SK-N-DZ (cell line): ENCODE results near the gene PIP4K2A.

Source experiments
- DNase-seq: peaks from one replicate; pipeline ENCODE4 v3.0.0-alpha.2; 2015; ENCODE audit warnings: low spot score

The PIP4K2A gene

DNA sequence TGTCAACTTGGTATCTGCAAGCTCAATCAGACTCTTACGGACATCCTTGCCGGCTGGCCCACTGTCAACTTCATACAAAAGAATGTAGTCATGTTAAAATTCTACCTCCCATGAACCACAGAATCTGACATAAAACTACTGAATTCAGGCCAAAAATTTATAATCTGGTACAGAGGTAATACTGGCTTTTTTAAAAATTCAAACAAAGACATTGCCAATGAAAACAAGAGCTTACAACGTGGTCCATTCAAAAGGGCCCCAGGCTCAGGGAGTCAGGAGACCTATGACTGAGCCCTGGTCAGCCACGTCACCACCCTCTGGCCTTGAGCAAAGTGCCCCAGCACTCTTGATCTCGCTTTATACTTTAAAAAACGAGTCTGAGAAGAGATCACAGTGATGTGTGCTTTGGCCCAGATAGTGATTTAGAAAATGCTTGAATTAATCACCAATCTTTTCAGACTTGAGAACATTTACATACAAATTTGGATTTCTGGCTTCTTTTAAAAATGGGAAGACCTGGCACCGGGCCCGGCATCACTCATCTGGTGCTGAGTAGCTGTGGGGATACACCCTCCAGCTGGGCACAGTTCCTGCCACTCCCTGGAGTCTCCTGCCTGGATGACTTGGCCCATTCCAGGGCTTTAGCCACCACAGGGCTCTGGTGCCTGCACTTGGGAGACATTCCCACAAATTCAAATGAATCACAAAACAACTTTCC, 94.1 kb downstream of the PIP4K2A start:
- no peak for DNase-seq

DNA sequence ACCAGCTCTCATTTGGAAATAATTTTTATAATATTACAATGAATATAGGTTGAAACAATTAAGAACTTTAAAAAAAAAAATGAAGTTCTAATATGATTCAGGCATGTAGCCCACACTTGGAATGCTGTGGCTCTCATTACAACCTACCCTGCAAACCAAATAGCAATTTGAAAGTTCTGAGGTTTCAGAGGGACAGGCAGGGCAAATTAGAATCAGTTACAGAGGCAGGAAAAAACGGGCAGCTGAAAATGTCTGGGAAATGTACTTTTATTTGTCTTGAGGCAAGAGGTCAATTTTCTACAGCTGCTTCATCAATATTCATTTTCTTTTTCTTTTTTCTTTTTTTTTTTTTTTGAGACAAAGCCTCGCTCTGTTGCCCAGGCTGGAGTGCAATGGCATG, 95.3 kb downstream of the PIP4K2A start:
- DNase-seq, result no peak

DNA sequence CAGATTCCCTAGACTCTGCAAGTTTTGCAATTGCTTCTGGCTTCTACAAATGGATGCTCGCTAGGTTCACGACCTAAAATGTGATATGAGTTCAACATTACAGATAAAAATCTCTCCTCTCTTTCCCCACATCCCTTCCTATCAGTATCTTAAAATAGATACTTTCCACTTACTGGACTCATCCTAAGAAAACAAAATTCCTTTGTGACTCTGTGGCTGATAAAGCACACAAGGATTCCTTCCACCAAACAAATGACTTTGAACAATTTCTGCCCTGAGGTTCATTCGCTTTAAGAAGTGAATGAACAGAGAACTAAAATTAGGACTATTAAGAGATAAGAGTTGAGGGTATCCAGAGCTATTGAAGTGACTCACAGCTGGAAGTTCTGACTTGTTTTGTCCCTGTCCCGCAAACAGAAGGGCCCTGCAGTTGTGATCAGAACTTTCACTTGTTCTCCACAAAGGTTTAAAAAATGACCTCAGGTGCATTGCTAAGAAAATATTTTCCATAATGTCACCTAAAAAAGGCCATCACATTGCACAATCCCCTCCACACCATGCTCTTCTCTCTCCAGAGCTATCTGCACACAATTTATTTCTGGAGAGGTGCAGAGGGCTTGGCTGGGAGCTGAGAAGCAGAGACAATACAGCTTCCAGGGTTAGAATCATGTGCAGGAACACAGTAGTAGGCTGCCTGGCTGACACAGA, 96.1 kb downstream of the PIP4K2A start:
- DNase-seq, result peak; percentile 40

DNA sequence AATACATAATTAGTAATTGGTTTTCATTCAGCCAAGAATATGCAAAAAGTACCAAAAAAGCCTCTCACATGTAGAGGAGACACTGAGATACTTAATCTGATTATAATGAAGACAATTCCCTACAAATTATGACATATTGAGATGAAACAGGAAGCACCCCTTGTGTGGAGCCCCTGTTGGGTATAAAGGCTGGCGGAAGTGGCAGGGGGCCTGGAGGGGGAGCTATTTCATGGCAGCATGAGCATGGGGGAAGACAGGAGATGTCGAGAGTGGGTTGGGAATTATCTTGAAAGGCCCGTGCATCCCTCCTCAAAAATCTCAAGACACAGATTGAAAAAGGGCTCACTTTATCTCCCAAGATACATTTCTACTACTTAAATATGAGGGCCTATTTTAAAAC, 96.9 kb downstream of the PIP4K2A start:
- peak; percentile 25 for DNase-seq

DNA sequence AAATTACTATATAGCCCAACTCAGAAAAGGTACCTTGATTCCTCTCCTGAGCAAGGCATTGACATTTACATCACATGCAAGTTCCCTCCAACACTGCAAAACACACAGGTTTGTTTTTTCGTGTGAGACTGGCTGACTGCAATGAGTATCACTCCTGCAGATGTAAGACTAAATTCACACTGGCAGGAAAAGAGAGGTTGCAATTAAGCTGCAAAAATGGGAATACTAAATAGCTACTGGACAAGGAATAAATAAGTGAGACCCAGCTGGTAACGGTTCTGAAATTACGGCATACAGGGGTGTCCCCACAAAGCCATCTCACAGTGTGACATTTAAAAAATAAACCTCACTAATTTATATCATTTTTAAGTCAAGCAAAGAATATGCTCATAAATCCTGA, 97.3 kb downstream of the PIP4K2A start:
- DNase-seq, result no peak

DNA sequence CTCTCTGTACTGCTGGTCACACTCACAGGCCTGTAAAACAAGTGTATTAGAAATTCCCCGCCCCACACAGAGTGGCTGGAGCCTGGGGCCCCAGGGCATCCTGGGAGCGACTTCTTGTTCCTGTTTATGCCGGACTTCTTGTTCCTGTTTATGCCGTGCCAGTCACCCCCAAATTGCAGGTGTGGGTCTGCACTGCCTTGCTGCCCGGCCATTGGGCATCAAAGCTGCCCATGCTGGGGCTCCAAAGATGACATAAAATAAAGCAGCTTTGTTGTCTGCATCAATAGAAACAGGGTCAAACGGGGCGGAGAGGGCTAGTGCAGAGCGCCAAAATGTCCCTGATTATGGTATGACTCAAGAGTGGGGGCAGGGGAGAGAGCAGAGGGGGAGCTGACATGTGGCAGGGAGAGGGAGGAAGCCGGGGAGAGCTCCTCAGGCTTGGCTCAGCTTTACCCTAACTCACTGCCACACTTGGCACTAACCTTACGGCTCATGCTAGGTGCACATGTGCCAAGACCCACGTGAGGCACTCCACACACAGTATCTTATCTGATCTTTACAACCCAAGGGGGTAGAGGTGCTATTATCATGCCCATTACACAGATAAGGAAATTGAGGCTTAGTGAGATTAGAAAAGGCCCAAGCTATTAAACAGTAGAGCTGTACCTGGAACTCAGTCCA, 98.4 kb downstream of the PIP4K2A start:
- no peak for DNase-seq

DNA sequence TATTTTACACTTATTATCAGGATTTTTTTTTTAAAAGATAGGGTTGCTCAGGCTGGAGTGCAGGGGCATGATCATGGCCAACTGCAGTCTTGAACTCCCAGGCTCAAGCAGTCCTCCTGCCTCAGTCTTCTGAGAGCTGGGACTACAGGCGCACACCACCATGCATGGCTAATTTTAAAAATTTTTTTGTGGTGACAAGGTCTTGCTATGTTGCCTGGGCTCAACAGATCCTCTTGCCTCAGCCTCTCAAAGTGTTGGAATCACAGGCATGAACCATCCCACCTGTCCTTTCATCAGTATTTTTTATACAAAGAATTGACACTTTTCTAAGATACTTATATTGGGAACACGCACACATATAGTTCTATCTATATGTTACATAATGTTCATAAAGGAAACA, 99.3 kb downstream of the PIP4K2A start:
- DNase-seq, result no peak

DNA sequence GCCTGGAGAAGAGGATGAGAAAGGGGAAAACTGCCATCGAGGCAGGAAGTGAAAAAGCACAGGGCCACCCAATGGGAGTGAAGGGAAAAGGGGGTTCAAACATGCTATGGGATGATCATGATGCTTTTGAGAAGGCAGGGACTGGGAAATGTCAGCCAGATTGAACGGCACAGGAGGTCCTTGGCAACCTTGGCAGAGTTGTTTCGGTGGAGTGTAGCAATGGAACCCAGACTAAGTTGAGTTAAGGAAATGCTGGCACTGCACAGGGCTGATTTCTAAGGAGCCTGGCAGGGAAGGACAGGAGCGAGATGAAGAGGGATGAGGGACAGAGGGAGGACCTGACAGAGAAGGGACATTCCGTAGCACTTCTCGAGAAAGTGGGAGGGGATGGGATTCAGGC, 101.4 kb downstream of the PIP4K2A start:
- no peak for DNase-seq

DNA sequence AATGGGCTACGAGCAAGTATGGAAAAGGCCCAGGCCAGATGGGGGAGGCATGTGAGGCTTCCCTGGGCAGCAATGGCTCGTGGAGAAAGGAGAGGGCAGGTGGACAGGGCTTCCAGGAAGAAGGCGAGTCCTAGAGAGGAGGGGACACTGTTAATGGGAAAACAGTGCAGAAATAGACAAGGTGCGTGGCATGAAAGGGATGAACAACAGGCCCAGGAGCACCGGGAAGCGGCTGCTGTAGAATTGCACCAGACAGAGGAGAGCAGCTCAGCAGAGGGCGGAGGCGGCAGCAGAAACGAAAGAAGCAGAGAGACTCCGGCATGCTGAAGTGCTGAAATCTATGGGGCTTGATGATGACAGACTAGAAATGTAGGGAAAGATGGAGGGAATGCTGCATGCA, 102.1 kb downstream of the PIP4K2A start:
- DNase-seq, result no peak

DNA sequence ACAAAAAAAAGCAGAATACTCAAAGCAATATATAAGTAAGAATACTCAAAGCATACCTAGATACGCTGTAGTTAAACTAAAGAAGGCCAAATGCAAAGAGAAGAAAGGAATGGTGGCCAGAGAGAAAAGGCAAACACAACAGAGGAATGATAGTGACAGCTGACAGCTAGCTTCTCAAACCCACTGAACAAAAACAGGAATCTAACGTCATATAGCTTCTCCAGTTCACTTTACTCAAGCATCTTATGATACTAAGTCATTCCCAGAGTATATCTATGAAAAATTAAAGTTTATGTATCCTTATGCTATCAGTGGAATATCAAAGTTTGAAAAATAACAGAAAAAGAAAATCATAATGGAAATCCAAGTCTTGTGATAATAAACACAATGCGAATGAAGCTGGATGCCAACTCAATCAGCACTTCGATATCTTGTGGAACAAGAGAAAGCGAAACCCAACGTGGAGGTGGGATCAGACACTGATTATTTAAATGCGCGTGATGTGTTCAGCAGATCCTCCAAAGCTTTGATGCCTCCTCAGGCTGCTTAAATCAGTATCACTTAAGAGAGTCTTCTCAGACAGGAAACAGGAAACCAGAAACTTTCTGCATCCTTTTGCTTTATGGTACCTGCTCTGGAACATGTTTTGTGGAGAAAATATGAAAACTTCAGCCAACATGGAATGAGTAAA, 102.8 kb downstream of the PIP4K2A start:
- no peak for DNase-seq

DNA sequence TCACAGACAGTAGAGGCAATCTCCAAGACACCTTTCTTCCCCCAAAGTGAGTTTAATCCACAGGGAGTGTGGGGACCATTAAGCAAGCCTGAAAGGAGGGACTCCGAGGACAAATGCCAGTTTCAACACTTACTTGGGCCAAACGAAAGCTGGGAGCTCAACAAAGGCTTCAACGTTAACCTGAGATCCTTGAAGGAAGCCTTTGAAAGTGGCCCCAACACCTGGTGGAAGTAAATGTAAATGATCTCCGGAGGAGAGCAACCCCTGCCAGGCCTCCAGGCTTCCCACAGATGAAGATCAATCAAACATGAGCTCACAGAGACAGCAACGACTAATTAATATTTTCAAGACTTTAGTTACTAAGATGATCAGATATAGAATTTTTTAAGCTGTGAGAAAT, 103.8 kb downstream of the PIP4K2A start:
- no peak for DNase-seq

DNA sequence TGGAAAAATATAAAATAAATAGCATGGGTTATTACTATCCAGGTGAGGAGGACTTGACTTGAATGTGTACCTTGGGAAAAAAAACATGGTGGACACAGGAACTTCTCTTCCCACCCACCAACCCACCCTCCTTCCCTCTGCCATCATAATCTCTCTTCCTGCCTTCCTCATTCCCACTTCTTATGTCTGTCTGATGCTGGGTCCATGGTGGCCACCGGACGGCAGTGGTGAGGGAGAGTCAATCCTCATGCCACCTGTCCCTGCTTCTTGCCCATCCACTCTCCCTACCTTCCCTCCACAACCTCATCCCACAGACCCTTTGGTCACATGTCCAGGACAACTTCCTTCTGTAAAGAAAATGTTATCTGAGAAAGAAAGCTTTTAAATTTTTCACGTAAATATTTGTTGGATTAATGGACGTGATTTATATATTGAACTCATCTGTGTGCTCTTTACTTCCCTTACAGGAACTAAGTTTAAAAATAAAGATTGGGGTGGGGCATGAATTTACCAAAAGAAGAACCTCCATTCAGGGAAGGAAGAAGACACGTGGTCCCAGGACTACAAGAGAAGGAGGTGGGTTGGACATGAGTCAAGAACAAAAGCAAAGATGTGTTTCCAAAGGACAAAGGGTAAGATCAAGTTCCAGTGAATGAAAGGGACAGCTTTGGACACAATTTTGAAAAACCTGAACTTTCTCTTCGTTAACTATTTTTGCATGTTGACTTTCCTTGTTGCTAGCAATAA, 104.5 kb downstream of the PIP4K2A start:
- DNase-seq, result no peak

DNA sequence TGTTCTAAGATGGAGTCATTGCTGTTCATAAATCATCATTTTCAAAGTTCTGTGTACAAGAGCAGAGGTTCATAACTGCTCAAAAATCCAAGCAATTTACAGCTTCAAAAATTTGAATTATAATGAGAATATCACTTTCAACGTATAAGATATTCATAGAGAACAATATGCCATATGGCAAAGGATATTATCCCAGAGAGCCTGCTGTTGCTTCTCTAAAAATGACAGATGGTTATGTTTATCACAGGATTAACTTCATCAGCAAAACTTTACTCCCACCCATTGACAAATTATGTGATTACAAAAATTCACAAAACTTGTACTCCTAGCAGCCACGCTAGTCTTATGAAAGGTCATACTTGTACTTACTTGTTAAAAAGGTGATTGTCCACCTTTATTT, 105.1 kb downstream of the PIP4K2A start:
- DNase-seq, result no peak

DNA sequence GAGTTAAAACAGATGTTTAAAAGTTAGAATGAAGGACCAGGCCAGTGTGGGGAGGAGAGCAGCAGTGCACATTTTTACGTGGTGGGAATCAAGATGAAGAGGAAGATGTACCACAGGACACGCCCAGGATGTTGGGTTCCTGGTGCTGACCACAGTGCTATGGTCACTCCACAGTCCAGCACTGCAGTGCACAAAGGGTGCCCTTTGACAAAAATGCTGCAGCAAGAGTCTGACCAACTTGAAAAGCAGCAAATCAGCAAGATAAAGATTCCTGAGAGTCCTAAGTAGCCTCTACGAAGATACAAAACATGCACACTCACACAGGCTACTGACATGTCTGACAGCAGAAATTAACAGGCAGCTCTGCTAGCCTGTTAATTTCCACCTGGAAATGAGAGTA, 107.1 kb downstream of the PIP4K2A start:
- no peak for DNase-seq

DNA sequence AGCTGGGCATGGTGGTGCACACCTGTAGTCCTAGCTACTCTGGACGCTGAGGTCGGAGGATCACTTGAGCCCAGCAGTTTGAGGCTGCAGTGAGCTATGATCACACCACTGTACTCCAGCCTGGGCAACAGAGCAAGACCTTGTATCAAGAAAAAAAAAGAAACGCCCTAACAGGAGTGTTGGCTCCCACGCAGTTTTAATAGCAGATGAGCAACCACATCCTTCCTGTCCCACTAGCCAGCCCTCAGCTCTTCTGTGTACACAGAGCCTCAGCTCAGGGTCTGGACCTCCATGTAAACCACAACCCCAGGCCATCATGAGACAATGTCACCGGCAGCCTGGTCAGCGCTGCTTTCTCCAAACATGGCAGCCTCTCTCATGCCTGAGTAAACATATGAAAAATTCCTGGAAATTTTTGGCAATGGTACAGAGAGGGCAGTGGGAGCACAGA, 108.2 kb downstream of the PIP4K2A start:
- DNase-seq, result no peak

DNA sequence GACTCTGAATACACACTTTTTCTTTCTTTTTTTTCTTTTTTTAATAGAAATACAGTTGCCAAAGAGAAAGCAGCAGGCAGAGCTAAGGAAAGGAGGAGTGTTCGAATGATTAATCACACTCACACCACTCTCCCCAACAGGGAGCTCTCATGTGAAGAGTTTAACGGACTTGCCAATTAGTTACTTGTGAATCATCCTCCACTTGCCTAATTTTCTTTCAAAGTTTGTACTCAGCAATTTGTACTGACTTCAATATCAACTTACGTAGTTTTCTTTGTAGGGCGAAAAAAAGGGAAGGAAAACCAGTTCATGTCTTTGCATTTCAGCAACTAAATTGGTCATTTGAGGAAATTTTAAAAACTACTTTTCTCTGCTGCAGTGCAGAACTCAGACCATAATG, 109.2 kb downstream of the PIP4K2A start:
- no peak for DNase-seq

DNA sequence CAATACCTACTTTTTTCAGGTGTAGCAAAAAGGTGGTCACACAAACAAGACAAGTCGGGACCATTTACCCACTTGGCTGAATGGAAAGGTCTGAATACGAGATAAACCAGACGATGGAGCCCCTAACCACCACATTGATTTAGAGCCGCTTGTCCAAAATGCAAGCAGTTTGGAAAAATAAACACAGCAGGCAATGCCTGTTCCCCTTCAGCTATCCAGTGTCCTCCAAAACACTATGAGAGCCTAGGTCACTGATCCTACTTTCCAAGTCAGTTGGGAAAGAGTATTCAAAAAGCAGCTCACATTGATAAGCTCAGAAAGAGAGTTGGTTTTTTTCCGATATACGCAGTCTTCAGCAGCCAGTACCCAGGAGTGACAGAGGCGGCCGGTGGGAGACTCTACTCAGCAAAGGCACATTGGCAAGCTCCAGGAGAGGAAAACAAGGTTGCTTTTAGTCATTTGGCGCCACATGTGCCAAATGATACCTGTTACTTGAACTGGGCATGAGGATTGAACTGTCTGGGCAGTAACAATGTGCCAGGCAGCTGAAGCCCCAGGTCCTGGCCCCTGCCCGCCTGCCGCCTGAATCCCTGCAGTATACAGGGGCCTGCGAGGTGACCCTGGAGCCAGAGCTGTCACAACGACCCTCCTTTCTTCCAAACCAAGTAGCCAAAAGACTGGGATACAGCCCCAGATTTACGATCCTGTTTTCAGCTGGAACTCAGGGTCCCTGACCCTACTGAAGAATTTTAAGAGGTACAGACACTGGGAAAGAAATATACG, 109.8 kb downstream of the PIP4K2A start:
- DNase-seq, result no peak

DNA sequence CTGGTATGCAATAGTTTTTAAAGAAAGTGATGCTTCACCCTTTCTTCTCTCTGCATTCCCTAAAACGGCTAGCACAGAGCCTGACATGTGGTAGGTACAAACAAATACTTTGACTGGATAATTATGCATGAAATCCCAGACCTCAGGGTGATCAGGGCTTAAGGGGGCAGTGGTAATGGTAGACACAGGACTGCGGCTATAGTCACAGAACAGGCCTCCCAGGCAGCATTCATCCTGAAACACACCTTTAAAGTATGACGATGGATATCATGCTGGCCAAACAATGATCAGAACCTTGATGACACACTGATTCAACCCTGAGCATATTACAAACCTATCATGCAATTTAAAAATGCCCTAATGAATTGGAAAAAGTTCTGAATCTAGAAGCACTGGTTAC, 110.8 kb downstream of the PIP4K2A start:
- DNase-seq, result no peak

DNA sequence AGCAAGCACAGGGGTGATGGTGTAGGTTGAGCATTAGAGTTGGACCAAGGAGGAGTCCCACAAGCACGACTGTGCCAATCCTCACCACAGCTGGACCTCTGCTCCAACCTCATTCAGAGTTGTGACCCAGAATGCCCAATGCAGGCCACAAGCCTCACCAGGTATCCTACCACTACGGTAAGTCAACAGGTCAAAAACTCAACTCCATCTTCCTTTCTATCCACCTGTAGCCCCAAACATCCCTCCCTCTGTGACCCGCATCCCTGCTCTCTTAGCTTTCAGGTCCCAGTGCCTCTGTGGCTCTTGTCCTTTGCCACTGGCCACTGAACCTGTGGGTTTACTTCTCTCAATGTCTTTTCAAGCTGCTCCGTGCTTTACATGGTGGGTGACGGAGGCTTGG, 112.8 kb downstream of the PIP4K2A start:
- no peak for DNase-seq

DNA sequence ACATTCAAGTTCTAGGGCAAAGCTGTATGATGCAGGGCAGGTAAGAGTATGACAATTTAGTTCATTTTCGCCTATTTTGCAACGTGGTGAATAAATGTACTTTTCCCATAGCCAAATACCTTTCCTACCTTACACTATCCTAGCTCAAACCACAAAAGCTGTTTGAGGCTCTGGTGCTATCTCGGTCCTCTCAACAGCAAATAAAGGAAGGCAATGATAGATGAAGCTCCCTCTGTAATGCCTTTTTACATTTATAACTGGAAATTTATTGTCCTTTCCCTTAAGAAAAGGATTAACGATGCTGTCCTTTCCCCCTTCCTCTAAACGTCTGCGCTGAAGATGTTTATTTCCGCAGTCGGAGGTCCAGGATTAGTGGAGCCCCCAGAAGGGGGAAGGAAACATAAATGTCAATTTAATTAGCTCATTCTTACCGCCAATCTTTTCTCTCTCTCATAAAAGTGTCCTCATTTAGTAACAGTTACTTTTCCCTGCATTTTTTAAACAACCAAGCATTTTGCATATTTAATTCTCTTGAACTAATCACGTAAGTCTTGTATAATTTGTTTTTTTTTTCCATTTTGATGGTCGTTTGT, 114.6 kb downstream of the PIP4K2A start:
- no peak for DNase-seq
